HEK293 (cell line): Measurements from ENCODE around the gene TAAR9.

Source experiments
- CTCF ChIA-PET: fragments of 350-600 bp; formaldehyde crosslinking; extraction: SDS; loops from one replicate; lab custom pipeline; 2021; ENCODE audit warnings: antibody characterized with exemption; lab: Yijun Ruan, JAX
- POLR2A ChIA-PET: fragments of 300-600 bp; formaldehyde crosslinking; extraction: SDS; loops from one replicate; lab custom pipeline; 2020; ENCODE audit warnings: antibody characterized with exemption, inconsistent platforms; lab: Yijun Ruan, JAX
- H3K27ac ChIP-seq: fragments of 200-500 bp; sonication (Bioruptor generic); 2 replicates; pipeline ENCODE4 v1.5.1; 2014; ENCODE audit warnings: low read depth, low read length, control low read depth, inconsistent platforms; ENCODE audit errors: extremely low read depth
- H3K36me3 ChIP-seq, 2 experiments: fragments of 200-500 bp in 1 of 2; sonication (Bioruptor generic) in 1 of 2; 1 replicate in 1 of 2; 2 replicates in 1 of 2; pipeline ENCODE4 v1.5.1; 2014 to 2017; ENCODE audit warnings: inconsistent platforms in 2 of 2, low read length in 2 of 2; ENCODE audit not compliant: control insufficient read depth in 2 of 2, insufficient read depth in 1 of 2
- H3K4me1 ChIP-seq: fragments of 200-500 bp; sonication (Bioruptor generic); 2 replicates; pipeline ENCODE4 v1.5.1; 2014; ENCODE audit warnings: mild to moderate bottlenecking, low read length, inconsistent platforms; ENCODE audit not compliant: control insufficient read depth, insufficient read depth
- H3K4me3 ChIP-seq: 2 replicates; pipeline ENCODE4 v1.5.1; 2011; ENCODE audit warnings: low read depth, mild to moderate bottlenecking, control low read depth, low read length, moderate library complexity
- H3K9me3 ChIP-seq: fragments of 200-500 bp; sonication (Bioruptor generic); 2 replicates; pipeline ENCODE4 v1.5.1; 2014; ENCODE audit warnings: low read depth, low read length, inconsistent platforms; ENCODE audit not compliant: control insufficient read depth, insufficient read depth
- EGR2 ChIP-seq: fragments of 450-650 bp; formaldehyde crosslinking; IDR thresholded peaks from 2 replicates; pipeline ENCODE4 v1.5.1; 2016; ENCODE audit warnings: low read depth, missing biosample characterization, missing genetic modification characterization
- FEZF1 ChIP-seq: fragments of 450-650 bp; formaldehyde crosslinking; IDR thresholded peaks from 2 replicates; pipeline ENCODE4 v1.5.1; 2016; ENCODE audit warnings: missing biosample characterization, missing genetic modification characterization
- HOXA7 ChIP-seq: sonication (generic); formaldehyde crosslinking; IDR thresholded peaks from 2 replicates; pipeline ENCODE4 v1.8.1; 2022; ENCODE audit warnings: missing genetic modification reagents, borderline replicate concordance
- HOXD13 ChIP-seq: sonication (generic); formaldehyde crosslinking; IDR thresholded peaks from 2 replicates; pipeline ENCODE4 v1.8.0; 2022; ENCODE audit warnings: missing genetic modification reagents, borderline replicate concordance
- KLF9 ChIP-seq: fragments of 450-650 bp; formaldehyde crosslinking; IDR thresholded peaks from 2 replicates; pipeline ENCODE4 v1.5.1; 2016; ENCODE audit warnings: missing biosample characterization, missing genetic modification characterization, low read depth
- PATZ1 ChIP-seq: fragments of 450-650 bp; formaldehyde crosslinking; IDR thresholded peaks from 2 replicates; pipeline ENCODE4 v1.5.1; 2016; ENCODE audit warnings: missing biosample characterization, missing genetic modification characterization
- TRIM28 ChIP-seq: IDR thresholded peaks from 2 replicates; pipeline ENCODE4 v1.6.1; 2011; ENCODE audit warnings: low read length, control low read depth, borderline replicate concordance
- WT1 ChIP-seq: fragments of 450-650 bp; formaldehyde crosslinking; IDR thresholded peaks from 2 replicates; pipeline ENCODE4 v1.5.1; 2016; ENCODE audit warnings: missing biosample characterization, missing genetic modification characterization
- ZBTB7A ChIP-seq: fragments of 450-650 bp; formaldehyde crosslinking; IDR thresholded peaks from 2 replicates; pipeline ENCODE4 v1.5.1; 2016; ENCODE audit warnings: low read depth, missing biosample characterization, missing genetic modification characterization
- ZFP37 ChIP-seq: fragments of 450-650 bp; formaldehyde crosslinking; IDR thresholded peaks from 2 replicates; pipeline ENCODE4 v1.5.1; 2016; ENCODE audit warnings: missing biosample characterization, missing genetic modification characterization
- ZNF133 ChIP-seq: fragments of 450-650 bp; formaldehyde crosslinking; IDR thresholded peaks from 2 replicates; pipeline ENCODE4 v1.5.1; 2016; ENCODE audit warnings: missing biosample characterization, missing genetic modification characterization
- ZNF138 ChIP-seq: fragments of 450-650 bp; formaldehyde crosslinking; IDR thresholded peaks from 2 replicates; pipeline ENCODE4 v1.5.1; 2016; ENCODE audit warnings: missing biosample characterization, missing genetic modification characterization, borderline replicate concordance
- ZNF16 ChIP-seq: fragments of 450-650 bp; formaldehyde crosslinking; IDR thresholded peaks from 2 replicates; pipeline ENCODE4 v1.5.1; 2016; ENCODE audit warnings: low read depth, missing biosample characterization, missing genetic modification characterization
- ZNF202 ChIP-seq: fragments of 450-650 bp; formaldehyde crosslinking; IDR thresholded peaks from 2 replicates; pipeline ENCODE4 v1.5.1; 2016; ENCODE audit warnings: missing biosample characterization, missing genetic modification characterization, borderline replicate concordance
- ZNF391 ChIP-seq: fragments of 450-650 bp; formaldehyde crosslinking; IDR thresholded peaks from 2 replicates; pipeline ENCODE4 v1.5.1; 2016; ENCODE audit warnings: low read depth, missing biosample characterization, missing genetic modification characterization, borderline replicate concordance
- ZNF416 ChIP-seq: fragments of 450-650 bp; formaldehyde crosslinking; IDR thresholded peaks from 2 replicates; pipeline ENCODE4 v1.5.1; 2016; ENCODE audit warnings: missing biosample characterization, missing genetic modification characterization
- ZNF449 ChIP-seq: fragments of 450-650 bp; formaldehyde crosslinking; IDR thresholded peaks from 2 replicates; pipeline ENCODE4 v1.5.1; 2017; ENCODE audit warnings: missing biosample characterization, mild to moderate bottlenecking, missing genetic modification characterization, moderate library complexity
- ZNF654 ChIP-seq: fragments of 450-650 bp; formaldehyde crosslinking; IDR thresholded peaks from 2 replicates; pipeline ENCODE4 v1.5.1; 2016; ENCODE audit warnings: low read depth, missing biosample characterization, missing genetic modification characterization
- ZNF76 ChIP-seq: fragments of 450-650 bp; formaldehyde crosslinking; IDR thresholded peaks from 2 replicates; pipeline ENCODE4; 2016; ENCODE audit warnings: low read depth, missing biosample characterization, missing genetic modification characterization, borderline replicate concordance
- ZNF792 ChIP-seq: fragments of 450-650 bp; formaldehyde crosslinking; IDR thresholded peaks from 2 replicates; pipeline ENCODE4 v1.5.1; 2016; ENCODE audit warnings: missing biosample characterization, missing genetic modification characterization
- ZNF830 ChIP-seq: fragments of 450-650 bp; IDR thresholded peaks from 2 replicates; pipeline ENCODE4 v1.5.0; 2018; ENCODE audit warnings: missing biosample characterization, missing genetic modification characterization, low read depth, mild to moderate bottlenecking, moderate library complexity
- ZNF843 ChIP-seq: fragments of 450-650 bp; formaldehyde crosslinking; IDR thresholded peaks from 2 replicates; pipeline ENCODE4 v1.5.1; 2016; ENCODE audit warnings: missing biosample characterization, missing genetic modification characterization
- ZSCAN18 ChIP-seq: fragments of 450-650 bp; formaldehyde crosslinking; IDR thresholded peaks from 2 replicates; pipeline ENCODE4 v1.5.1; 2016; ENCODE audit warnings: missing biosample characterization, missing genetic modification characterization
- ZSCAN23 ChIP-seq: fragments of 450-650 bp; formaldehyde crosslinking; IDR thresholded peaks from 2 replicates; pipeline ENCODE4 v1.5.1; 2016; ENCODE audit warnings: missing biosample characterization, missing genetic modification characterization
- TF ChIP-seq, protein P1 (sequence below): fragments of 450-650 bp; formaldehyde crosslinking; conservative IDR thresholded peaks from 2 replicates; pipeline ENCODE4 v1.5.1; 2016; ENCODE audit warnings: low read depth, missing biosample characterization, missing genetic modification characterization

Gene TAAR9

DNA sequence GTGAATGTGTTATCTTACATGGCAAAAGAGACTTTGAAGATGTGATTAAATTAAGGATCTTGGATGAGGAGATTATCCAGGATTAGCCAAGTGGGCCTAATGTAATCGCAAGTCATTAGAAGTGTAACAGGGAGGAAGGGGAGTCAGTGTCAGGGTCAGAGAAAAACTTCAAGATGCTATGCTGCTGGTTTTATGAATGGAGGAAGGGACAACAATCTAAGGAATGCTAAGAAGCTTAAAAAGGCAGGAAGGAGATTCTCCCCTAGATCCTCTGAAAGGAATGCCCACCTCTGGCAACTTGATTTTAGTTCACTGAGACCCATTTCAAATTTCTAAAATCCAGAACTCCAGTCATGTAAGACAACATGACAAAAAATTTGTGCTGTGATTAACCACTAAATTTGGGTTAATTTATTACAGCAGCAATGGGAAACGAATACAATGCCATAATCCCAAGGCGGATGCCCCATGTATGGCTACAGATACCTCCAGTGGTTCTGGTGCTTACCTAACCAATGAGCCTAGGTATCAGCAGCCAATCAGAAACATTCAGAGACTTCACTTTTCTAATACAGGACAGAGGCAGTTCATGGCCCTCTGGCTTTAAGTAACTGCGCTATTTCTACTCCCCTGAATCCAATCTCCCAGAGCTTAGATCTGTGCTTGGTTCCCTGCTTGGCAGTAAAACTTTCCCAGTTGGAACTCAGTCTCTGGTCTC is 10.8 kb downstream of the TAAR9 start:
- H3K9me3 ChIP-seq = no peaks in the 10 kb centered on the region
- H3K4me1 ChIP-seq = no peaks in the 10 kb centered on the region
- no peak overlapping the region for H3K27ac ChIP-seq
- no peaks in the 10 kb centered on the region for H3K36me3 ChIP-seq
- ChIA-PET CTCF (interaction anchor here (0.6 kb wide), 1 partner anchor 726 kb away, joined by 4 read pairs; no protein-coding TSS in a partner anchor), POLR2A (no interaction called here)
- TF ChIP-seq HOXA7 (CRISPR knock-in tag) = no peak
- no peak for TF ChIP-seq ZNF449 (tag by site-specific recombination)
- no peak for TF ChIP-seq ZNF76 (tag by site-specific recombination)
- TF ChIP-seq ZNF16 = no peak
- no peak for TF ChIP-seq ZBTB7A
- no peak for TF ChIP-seq ZNF202
- H3K4me3 ChIP-seq = no peak overlapping the region

DNA sequence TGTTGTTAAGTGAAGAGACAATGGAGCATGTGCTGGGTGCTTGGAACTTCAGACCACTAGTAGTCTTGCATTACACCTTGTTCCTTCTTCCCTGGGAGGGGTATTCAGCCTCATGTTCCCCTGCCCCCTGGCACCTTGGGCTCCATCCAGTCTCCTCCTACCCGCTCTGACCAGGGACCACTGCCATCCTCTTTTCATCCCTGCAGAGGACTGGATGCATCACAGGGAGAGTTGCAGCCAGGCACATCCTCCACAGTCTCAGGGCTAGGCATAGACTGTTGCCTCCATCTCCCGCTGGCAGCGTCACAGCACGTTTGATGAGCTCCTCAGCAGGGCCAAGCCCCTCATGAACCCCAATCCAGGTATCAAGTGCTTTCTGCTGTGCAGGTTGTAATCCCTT is 13.1 kb downstream of the TAAR9 start:
- H3K36me3 ChIP-seq = no peaks in the 10 kb centered on the region
- H3K4me3 ChIP-seq = no peak overlapping the region
- CTCF ChIA-PET = interaction anchor here (0.6 kb wide), 1 partner anchor 22 kb away, joined by 4 read pairs; no protein-coding TSS in a partner anchor
- H3K9me3 ChIP-seq = no peaks in the 10 kb centered on the region
- no peak for TF ChIP-seq TRIM28
- no peak for TF ChIP-seq EGR2 (tag by site-specific recombination)
- TF ChIP-seq ZNF391 (tag by site-specific recombination) = no peak
- no peak for TF ChIP-seq ZNF830 (tag by site-specific recombination)
- TF ChIP-seq ZSCAN23 = no peak
- TF ChIP-seq ZNF654 = no peak
- no peak for TF ChIP-seq WT1 (tag by site-specific recombination)
- TF ChIP-seq ZNF792 (tag by site-specific recombination) = no peak
- no peak for TF ChIP-seq HOXA7 (CRISPR knock-in tag)
- TF ChIP-seq KLF9 = no peak
- TF ChIP-seq ZNF138 = no peak
- TF ChIP-seq PATZ1 (tag by site-specific recombination) = no peak
- no peak for TF ChIP-seq ZSCAN18 (tag by site-specific recombination)
- no peak for TF ChIP-seq HOXD13
- no peak for TF ChIP-seq FEZF1 (tag by site-specific recombination)
- TF ChIP-seq ZNF416 (tag by site-specific recombination) = no peak
- no peak for TF ChIP-seq ZNF843 (tag by site-specific recombination)
- no peak for TF ChIP-seq ZNF133 (tag by site-specific recombination)
- no peak for TF ChIP-seq ZFP37 (tag by site-specific recombination)
- TF ChIP-seq, protein P1, sequence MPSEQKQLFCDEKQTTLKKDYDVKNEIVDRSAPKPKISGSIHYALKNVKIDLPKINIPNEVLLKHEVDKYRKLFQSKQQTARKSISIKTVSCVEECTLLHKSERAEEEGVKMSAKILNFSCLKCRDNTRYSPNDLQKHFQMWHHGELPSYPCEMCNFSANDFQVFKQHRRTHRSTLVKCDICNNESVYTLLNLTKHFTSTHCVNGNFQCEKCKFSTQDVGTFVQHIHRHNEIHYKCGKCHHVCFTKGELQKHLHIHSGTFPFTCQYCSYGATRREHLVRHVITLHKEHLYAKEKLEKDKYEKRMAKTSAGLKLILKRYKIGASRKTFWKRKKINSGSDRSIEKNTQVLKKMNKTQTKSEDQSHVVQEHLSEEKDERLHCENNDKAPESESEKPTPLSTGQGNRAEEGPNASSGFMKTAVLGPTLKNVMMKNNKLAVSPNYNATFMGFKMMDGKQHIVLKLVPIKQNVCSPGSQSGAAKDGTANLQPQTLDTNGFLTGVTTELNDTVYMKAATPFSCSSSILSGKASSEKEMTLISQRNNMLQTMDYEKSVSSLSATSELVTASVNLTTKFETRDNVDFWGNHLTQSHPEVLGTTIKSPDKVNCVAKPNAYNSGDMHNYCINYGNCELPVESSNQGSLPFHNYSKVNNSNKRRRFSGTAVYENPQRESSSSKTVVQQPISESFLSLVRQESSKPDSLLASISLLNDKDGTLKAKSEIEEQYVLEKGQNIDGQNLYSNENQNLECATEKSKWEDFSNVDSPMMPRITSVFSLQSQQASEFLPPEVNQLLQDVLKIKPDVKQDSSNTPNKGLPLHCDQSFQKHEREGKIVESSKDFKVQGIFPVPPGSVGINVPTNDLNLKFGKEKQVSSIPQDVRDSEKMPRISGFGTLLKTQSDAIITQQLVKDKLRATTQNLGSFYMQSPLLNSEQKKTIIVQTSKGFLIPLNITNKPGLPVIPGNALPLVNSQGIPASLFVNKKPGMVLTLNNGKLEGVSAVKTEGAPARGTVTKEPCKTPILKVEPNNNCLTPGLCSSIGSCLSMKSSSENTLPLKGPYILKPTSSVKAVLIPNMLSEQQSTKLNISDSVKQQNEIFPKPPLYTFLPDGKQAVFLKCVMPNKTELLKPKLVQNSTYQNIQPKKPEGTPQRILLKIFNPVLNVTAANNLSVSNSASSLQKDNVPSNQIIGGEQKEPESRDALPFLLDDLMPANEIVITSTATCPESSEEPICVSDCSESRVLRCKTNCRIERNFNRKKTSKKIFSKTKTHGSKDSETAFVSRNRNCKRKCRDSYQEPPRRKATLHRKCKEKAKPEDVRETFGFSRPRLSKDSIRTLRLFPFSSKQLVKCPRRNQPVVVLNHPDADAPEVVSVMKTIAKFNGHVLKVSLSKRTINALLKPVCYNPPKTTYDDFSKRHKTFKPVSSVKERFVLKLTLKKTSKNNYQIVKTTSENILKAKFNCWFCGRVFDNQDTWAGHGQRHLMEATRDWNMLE = no peak
- H3K4me1 ChIP-seq = no peaks in the 10 kb centered on the region
- POLR2A ChIA-PET = no interaction called here
- H3K27ac ChIP-seq = no peak overlapping the region
